Nucleus accumbens (tissue), 56 donors: ENCODE measurements around the gene CACUL1.
A peak's percentile ranks its signal among the peaks of the same experiment; 100 is the strongest.

Experiments
- DNase-seq, 56 donors: peaks; one replicate each; lab custom pipeline; 2025; lab: John Stamatoyannopoulos, UW

Gene CACUL1

GRCh38 chr10:118737603-118738302 lies 17.0 kb downstream of the CACUL1 start:
- no peak for DNase-seq

DNA sequence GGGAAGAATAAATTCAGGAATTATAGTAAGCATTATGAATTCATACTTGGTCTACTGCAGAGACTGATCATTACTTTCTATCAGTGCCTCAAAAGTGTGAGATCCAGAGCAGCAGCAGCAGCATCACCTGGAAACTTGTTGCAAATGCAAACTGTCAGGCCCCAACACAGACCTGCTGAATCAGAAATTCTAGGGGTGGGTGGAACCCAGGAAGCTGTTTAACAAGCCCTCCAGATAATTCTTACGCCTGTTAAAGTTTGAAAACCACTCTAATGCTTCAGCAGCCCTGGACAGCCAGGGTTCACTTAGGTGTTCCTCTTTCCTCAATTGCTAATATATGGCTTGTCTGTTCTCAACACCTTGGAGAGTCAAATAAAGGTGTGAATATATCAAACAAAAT lies 19.5 kb downstream of the CACUL1 start:
- DNase-seq, result no peak

DNA sequence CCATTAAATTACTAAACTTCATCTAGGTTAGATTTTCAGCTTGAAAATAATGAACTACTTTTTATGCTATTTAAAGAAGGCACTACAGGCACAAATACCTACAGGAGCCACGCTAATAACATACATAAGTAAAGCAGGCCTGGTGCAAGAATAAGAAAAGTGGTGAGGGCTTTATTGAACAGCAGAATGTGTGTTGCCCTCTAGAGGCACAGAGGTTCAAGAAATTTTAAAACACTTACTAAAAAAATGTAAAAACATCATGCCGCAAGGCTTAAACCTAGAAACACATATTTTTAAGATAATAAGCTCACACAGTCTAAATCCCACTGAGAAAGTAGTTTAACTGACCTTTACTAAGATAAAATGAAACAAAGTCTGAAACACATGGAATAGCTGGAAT lies 20.3 kb downstream of the CACUL1 start:
- DNase-seq, result no peak

DNA sequence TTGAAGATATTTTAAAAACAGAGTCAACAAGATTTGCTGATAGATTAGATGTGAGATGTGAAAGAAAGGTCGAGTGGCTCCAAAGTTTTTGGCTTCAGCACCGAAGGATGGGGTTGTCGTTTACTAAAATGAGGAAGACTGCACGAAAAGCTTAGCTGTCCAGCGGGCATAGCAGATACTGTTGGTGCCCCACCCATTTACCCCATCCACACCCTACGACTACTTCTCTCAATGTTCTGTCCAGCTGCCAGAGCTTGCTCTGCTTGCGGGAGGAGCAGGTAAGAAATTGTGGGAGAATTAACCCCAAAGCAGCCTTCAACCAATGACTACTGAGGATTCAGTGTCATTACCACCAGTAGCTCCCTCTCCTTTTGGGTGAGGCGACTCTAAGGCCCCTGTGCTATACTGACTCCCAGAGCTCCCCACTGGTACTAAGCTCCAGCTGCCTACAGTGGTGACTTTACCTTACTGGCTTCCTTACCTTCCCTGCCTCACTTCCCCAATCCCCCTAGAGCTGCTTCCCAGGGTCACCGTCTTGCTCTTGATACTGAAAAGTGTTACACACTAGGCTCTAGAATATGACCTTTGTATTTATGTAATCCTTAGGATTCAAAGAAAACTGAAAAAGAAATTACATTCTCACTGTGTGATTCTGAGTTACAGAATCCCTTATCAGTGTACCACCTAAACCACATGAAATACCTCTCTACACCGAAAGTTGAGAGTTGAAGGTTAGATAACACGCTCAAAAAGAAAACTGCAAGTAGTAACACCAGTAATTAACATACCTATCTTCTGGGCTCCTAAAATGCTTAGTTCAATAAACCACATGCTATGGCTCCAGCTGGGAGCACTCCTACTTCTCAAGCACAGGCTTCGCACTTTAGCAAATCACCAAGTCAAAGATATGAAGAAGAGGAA lies 22.3 kb downstream of the CACUL1 start:
- no peak for DNase-seq

- DNase-seq, result no peak
Observed at GRCh38 chr10:118730756-118731456, 23.9 kb downstream of the CACUL1 start.

GRCh38 chr10:118729641-118730258 lies 25.0 kb downstream of the CACUL1 start:
- no peak for DNase-seq

DNA sequence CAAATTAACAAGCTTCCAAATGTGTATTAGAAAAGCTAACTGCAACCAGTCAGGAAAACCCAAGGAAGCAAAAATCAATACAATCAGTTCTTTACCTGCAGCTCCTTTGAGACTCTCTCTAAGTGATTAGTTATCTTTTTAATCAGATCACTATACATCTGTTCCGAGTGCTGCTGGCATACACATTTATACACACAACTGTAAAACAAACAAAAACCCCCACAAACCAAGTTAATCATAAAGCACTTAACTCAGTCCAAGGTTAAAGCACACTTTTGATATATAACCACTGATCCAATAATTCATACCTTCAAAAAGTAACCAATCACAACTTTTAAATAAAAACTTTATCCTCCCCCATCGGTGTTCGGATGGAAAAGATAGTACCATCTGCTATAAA lies 25.6 kb downstream of the CACUL1 start:
- DNase-seq, result no peak

DNA sequence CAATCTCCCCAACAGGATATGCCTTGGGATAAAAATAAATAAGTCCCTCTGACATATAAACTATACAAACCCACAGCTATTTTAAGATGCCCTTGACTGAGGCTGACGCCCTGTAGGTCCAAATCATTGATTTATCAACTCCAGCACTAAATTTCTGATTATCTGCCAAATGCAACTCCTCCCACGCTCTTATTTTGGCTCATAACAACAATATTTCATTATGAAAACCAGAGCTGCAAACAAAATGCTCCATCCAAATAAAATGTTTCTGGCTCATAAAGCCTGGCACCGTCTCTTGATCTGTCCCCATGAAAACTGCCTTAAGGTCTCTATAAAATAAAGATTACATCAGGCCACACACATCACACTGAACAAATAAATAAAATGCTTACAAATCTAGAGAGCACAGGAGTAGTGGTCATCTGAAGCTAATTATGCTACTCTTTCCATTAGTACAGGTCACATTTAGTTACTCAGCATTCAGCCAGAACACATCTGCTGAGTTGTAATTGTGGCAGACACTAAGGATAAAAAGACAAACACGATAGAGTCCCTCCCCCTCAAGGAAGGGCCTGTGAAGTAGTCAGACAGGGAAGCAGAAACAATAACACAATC lies 28.8 kb downstream of the CACUL1 start:
- DNase-seq, result no peak

DNA sequence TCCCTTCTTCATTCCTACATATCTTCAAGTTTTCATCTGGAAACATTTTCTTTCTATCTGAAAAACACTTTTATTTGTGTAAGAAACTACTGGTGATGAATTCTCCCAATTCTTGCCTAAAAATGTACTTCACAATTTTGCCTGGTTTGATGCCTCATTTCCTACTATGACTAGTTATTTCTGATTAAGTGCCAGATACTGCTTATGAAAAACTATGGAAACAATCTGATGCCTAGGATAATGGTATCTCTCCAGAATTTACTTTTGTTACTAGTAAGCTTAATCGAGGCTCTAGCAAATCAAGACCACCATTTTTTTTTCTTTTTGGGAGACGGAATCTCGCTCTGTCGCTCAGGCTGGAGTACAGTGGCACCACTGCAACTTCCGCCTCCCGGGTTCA lies 31.3 kb downstream of the CACUL1 start:
- no peak for DNase-seq

- DNase-seq, result no peak
Observed at GRCh38 chr10:118721539-118721876, 33.3 kb downstream of the CACUL1 start.

DNA sequence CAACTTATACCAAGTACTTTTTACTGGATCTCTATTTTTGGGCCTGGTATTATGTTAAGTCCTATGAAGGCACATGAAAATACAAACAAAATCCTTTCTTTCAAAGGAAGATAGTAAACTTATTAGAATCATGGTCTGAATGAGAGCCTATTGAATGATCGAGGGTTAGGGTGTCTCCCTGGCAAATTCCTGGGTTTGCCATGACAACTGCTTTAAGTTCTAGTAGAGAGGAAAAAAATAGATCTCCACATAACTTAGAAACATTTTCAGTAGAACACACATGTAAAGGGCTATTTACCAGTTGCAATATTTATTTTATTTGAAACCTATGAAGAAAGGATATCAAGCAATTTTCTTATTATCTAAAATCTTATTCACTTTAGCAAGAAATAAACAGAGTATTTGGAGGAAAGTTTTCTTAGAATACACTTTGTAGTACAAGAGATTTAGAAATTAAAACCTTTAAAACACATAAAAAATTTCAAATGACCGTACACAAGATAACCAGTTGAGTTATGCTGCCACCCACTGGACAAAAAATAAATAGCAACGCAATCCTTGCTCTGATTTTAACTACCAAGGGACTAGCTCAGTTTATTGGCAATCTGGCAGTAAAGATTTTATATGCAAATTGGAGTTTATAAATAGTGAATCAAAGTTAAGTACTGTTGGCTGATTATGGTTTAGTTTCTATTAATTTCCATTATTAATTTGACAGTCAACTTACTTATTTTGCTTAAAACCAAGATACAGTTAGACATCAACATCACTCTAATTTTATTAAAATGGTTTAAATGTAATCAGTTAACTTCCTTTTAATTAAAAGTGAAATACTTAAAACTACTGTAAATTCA lies 33.9 kb downstream of the CACUL1 start:
- DNase-seq, result peak in 22 of 56 donors; percentile 1 to 83 (median 24)

GRCh38 chr10:118714366-118714765 lies 40.4 kb downstream of the CACUL1 start:
- no peak for DNase-seq

GRCh38 chr10:118712930-118713634 lies 41.7 kb downstream of the CACUL1 start:
- DNase-seq, result no peak

- peak in 1 of 56 donors; percentile 6 for DNase-seq
Observed at GRCh38 chr10:118712080-118712479, 42.7 kb downstream of the CACUL1 start.

- no peak for DNase-seq
Observed at GRCh38 chr10:118710487-118710886, 44.3 kb downstream of the CACUL1 start.

DNA sequence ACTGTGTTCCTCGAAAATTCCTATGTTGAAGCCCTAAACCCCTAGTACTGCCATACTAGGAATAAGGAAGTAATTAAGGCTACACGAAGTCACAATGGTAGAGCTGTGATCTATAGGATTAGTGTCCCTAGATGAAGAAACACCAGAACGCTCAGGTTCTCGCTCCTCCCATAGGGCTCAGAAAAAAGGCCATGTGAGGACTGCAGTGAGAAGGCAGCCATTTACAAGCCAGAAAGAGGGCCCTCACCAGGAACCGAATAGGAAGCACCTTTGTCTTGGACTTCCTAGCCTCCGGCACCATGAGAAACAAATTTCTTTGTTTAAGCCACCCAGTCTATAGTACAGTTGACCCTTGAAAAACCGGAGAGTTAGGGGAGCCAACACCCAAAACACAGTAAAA lies 46.2 kb downstream of the CACUL1 start:
- no peak for DNase-seq

DNA sequence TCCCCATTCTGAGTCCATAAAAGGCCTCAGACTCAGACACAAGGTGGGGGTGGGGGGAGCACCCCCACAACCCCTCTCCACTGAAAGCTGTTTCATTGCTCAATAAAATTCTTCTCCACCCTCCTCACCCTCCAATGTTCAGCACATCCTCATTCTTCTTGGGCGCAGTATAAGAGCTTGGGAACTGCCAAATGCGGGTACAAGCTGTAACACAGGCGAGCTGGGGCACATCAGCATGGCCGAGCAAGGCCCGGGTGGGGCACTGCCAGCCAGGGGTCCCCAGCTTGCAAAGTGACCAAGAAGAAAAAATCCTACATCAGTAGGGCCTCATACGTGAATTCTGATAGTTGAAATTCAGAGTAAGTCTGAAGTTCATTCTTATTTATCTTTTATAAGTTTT lies 50.1 kb downstream of the CACUL1 start:
- no peak for DNase-seq

GRCh38 chr10:118701529-118702323 lies 53.0 kb downstream of the CACUL1 start:
- no peak for DNase-seq
